ENCODE measurements around the gene STN1.

DNA sequence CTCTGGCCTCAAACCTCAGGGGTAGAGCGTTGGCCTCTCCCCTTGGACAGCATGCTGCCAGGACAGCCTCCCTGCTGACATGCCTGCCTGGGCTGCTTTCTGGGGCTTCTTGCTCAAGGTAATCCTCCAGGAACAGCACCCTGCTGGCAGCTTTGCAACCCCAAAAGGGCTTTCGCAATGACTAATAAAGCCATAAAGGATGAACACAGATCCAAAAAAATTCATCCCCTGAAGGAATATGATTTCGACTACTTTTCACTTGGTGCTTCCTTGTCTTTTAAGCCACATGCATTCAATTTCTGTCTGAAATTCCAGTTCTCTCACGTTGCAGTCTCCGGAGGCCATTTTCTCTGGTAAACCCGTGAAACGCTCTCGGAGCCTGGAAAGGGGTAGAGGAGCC lies 47.5 kb downstream of the STN1 start:
- TF ChIP-seq, protein P1, sequence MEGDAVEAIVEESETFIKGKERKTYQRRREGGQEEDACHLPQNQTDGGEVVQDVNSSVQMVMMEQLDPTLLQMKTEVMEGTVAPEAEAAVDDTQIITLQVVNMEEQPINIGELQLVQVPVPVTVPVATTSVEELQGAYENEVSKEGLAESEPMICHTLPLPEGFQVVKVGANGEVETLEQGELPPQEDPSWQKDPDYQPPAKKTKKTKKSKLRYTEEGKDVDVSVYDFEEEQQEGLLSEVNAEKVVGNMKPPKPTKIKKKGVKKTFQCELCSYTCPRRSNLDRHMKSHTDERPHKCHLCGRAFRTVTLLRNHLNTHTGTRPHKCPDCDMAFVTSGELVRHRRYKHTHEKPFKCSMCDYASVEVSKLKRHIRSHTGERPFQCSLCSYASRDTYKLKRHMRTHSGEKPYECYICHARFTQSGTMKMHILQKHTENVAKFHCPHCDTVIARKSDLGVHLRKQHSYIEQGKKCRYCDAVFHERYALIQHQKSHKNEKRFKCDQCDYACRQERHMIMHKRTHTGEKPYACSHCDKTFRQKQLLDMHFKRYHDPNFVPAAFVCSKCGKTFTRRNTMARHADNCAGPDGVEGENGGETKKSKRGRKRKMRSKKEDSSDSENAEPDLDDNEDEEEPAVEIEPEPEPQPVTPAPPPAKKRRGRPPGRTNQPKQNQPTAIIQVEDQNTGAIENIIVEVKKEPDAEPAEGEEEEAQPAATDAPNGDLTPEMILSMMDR (IDR thresholded peaks at IDR 0.05) = peak in 1 of 4 experiments; percentile 35
- no peak for TF ChIP-seq POLR2A (IDR thresholded peaks at IDR 0.05)
- TF ChIP-seq POLR2AphosphoS5 (IDR thresholded peaks at IDR 0.05) = peak; percentile 59
